ENCODE data around the gene MOGAT3.
A peak's percentile ranks its signal among the peaks of the same experiment; 100 is the strongest.

The MOGAT3 gene

DNA sequence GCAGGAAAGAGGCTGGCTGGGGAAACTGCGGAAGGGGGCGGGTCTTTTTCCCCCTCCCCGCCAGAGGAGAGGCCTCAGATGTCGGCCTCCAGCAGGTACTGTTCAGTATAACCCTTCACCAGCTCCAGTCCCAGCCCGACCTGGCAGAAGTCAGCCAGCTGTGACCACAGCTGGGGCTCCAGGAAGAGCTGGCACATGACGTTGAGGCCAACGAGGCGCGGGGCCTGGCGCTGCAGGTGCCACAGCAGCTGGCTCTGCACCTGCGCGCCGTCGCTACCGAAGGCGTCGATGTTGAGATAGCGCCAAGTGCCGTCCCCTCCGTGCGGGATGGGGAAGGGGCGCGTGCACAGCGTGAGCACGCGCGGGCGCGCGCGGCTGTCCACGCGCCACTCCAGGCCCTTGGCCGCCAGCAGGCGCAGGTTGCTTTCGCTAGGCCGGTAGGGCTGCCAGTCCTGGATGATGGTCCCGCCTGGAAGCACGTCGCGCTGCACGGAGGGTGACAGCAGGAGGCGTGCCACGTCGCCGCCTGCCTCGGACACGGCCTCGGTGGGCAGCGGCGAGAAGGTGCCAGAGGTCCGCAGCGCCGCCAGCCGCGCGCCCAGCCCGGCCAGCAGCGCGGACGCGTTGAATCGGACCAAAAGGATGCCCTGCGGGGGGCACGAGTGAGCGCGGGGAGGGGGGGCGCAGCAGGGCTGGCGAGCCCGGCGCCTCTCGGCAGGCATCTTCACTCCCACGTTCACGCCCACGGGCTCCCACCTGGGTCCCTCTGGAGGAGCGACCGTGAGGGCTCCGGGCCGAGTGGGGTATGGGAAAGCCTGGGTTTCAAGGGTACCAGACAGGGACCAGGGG, 28.6 kb downstream of the MOGAT3 start:
- no peak for DNase-seq (ENCODE audit: low read depth in 2 of 2)

DNA sequence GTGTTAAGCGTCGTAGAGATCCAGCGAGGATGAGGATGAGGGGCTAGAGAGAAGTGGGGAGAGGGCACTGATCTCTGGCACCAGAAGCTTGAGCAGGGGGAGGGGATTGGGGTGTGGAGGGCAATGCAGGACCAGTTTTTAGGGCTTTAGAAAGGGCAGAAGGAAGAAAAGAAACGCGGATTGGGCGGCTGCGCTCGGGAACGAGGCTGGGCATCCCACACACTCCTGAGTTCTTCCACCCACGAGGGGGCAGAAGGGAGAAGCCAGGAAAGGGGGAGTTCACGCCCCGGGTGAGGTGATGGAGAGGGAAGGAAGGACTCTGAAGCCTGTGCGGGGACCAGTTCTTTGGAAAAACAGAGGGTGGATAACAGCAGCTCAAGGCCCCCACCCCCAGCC, 29.4 kb downstream of the MOGAT3 start:
- no peak for DNase-seq (ENCODE audit: low read depth in 2 of 2)

DNA sequence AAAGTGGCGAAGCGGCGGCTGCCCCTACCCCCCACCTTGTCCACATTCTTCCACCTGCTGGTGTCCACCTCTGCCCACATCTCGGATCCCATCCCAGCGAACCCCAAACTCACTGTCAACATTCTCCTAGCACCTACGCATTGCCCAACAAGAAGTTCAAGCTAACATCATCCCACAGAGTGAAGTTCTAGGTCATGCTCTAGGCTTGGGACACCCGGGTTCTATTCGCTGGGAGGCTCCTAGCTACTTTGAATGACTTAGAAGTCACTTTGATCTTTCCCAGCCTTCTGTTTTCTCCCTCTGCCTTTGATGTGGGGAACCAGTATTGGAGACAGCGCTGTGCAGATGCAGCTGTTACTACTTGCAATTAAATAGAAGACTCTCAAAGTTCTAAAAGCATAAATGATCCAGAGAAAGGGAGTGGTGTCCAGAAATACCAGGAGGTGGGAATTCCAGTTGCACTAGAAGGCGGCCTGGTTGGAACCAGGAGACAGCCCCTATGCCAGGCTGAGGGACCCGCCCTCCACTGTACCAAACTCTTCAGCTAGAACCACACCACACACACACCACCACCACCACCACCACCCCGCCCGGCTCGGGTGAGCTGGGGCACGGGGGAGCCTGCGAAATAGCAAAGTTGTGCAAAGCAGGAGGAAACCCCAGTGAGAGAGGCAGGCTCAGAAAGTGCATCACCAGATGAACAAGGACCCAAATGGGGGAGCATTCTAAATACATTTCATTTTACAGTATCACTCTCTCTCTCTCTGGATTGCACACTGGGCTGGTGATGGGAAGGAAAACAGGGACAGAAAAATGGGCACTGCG, 30.0 kb downstream of the MOGAT3 start:
- no peak for DNase-seq (ENCODE audit: low read depth in 2 of 2)

DNA sequence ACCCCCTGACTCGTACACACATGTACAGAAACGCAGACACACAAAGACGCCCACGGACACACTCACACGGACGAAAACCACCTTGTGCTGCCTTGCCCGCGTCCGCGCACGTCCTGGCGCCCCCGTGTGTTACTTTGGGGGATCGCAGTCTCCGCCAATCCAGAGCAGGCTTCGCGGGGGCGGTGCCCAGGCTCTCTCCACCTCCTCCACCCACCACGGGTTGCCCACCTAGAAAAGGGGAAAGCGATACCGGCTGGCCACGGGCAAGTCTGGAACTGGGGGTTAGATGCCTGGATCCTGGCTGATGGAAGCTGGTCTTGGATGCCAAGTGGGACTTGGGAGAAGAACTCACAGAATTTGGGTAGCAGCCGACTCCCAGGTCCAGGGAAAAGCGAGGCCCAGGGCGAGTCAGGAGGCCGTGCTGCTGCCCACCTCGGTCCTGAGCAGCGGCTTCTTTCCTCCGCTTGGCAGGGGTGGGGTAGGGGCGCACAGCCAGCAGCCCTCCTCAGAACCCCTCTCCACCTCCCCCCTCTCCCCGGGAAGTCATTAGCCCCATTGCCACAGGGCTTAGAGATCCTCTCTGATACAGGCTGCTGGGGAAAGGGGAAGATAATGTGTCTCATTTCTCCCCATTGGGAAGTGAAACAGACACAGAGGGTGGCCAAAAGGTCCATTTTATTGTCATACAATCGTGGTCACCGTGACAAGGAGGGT, 30.8 kb downstream of the MOGAT3 start:
- DNase-seq (ENCODE audit: low read depth in 2 of 2), result no peak

DNA sequence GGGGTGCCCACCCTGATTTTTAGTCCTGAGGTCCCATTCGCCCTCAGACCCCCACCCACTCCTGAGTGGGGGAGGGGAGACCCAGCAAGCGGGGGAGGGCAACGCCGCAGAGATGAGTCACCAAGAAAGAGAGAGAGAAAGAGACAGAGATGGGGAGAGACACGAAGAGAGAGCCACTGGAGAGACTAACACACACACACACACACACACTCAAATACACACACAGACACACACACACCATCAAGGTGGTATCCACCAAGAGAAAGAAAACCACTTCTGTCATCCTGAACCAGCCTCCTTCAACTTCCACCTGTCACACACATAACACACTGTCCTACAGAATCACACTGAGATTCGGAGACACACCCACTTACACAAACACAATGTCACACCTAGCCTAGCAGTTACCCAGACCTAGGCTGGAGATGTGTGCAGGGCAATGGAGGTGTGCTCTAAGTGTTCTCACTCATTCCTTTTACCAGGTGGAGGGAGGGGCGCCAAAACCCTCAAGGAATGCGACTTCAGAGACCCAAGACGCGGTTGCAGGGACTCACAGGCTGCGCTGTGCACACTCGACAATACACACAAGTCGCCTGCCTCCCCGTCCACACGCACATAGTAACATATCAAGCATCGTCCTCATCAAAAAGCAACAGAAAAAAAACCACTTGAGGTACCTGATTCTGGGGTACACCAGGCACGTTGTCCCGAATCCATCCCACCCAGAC, 31.6 kb downstream of the MOGAT3 start:
- no peak for DNase-seq (ENCODE audit: low read depth in 2 of 2)

DNA sequence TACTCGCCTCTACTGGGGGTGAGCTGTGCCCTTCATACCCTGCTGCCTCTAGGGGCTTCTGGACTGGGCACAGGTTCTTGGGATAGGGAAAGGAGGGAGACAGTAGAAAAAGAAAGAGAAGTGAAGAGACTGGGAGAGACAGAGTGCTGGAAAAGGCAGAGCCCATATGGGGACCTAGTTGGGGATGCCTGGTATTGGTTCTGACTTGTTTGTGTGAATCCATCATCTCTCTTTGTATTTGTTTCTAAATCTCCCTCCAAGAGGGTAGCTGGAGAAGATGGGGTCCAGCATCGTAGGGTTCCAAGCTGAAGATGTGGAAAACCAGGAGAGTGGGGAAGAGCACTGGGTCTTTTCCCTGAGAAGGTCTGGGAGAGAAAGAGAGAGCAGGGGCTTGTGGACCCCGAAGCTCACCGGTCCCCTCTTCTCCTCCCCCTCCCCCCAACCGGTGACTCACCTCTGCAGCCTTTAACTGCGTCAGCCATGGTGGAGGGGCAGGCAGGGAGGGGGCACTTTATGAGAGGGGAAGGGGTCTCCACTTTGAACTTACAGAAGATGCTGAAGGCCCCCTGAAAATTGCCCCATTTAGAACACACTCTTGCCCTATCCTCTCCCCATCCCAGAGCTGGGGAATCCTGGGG, 32.3 kb downstream of the MOGAT3 start:
- DNase-seq (ENCODE audit: low read depth in 2 of 2), result no peak

DNA sequence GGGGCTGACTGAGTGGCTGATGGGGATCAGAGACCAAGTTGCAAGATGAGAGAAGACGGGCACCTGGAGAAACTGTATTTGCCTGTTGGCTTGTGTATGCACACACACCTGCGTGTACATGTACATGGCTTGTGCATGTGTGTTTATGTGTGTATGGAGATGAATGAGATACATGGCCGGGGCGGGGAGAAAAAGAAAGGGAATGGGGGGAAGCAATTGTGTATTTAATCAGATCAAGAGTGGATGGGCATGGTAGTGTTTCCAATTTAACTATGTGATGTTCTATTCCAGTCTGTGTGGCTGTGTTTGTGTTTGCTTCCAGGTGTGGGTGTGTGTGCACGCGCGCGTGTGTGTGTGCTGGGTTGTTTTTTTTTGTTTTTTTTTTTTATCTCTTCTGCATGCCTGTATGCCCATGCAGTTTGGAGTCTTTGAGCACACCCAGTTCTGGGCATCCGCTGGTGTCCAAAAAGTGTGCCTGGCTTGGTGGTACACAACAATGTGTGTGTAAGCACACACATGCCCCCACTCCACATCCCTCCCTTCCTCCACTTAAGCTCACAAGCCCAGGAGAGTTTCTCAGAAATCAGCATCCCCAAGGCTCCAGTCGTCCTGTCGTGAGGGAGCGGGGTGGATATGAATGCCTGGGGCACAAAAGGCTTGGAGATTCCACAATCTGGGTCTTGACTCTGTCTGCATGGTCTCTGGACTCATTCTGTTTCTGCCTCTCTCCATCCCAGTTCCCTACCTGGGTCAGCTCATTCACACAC, 33.0 kb downstream of the MOGAT3 start:
- no peak for DNase-seq (ENCODE audit: low read depth in 2 of 2)

DNA sequence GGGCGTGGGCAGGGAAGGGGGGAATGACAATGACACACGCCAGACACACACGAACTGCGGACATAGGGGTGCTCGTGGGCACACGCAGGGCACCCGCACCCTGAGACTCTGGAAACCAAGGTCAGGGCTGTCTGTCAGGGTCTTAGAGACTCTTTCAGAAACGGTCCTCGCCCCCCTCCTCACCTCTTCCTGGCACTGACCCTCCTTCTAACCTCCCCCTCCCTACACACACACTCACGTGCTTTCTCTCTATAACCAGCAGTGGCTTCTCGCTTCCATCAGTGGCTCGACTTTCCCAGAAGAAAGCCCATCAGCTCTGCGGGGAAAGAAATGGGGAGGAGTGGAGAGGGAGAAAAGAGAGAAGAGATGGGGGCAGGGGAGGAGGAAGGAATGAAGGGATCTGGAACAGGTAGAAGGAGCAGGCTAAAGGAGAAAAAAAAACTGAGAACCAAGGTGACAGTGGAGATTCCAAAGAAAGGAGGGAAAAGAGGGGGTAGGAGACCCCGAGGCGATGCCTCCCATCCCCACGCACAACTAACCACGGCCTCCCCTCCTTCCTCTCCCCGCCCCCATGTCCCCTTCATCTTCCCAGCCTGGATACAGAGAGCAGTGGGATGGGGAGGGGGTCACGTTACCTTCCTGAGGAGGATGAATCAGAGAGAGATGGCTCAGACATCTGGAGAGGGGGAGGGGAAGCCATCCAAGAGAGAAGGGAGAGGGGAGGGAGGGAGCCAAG, 33.8 kb downstream of the MOGAT3 start:
- peak; percentile 45 to 57 for DNase-seq (ENCODE audit: low read depth in 2 of 2)

DNA sequence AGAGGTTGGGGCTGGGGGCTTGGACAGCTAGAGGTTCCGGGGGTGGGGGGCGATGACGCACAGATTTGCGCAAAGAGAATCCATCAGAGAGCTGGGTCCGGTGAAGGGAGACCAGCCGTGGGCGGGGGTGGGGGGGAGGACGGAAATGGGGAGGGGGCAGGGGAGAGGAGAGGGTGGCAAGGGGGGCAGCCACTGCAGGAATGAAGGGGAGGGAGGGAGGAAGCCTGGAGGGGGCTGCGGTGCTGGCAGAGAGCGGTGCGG, 34.3 kb downstream of the MOGAT3 start:
- no peak for DNase-seq (ENCODE audit: low read depth in 2 of 2)

DNA sequence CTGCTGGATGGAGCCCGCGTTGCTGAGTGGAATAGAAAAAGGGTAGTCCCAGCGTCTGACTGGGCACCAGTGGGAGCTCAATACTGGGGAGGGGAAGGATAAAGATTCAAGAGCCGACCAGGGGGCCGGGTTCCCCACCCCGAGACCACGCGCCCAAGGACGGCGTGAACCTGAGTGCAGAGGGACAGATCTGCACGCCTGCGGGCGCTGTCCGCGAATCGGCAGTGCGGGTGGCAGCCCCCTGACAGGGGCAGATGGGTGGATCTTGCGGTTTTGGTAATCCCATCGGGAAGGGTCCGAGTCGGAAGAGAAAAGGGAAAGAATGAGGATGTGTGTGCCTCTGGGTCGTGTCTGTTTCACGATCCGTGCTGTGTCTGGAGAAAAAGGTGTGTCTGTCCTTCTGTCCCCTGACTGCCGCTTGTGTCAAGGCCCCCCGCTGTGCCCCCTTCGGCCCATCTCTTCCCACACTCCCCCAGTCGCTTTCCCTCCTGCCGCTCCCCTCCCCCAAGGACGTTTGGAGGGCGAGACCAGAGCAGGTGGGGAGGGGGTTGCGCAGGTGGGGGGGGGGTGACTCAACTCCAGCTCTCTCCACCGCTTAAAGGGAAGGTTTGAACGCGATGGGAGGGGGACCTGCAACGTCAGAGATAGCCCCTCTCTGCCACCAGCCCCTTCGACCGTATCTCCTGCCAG, 34.7 kb downstream of the MOGAT3 start:
- no peak for DNase-seq (ENCODE audit: low read depth in 2 of 2)

DNA sequence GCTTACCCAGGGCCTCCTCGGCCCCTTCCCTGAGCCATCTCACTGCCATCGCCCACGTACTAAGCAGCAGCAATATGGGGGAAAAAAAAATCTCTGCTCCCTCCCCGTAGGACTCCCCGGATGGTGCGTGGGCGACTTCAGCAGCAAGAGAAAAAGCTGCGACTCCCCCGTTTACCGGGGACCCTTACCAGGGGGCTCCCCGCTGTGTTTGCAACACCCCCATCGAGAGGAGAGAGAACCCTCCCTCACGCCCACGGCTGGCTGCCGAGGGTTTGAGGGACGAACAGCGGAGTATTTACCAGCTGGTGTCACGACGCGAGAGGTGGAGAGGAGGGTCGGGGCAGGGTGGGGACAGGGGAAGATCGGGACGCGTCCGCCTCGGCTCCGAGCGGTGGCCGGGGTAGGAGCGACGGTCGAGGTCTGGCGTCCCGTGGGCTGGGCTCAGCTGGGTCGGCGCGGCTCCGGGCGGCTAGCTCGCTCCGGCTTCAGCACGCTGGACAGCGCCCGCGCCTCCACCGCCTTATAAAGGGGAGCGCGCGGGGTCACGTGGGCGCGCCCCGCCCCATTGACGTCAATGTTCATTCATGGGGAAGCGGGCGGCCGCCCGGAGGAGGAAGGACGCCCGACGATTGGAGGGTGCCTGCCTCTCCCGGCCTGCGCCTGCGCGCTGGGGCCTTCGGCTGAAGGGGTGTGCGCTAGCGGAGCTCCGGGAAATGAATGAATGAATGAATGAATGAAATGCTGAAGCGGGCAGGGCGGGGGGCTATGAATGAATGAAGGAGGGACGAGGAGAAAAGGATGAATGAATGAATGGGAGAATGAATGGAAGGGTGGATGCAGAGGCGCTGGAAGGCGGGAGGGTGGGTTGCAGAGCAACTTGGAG, 35.5 kb downstream of the MOGAT3 start, which contains the start of gene VGF:
VGF (minus strand) TSS at position 495 of the 883 bp plus-strand sequence. CDS start 726 bp downstream, outside the sequence.
- DNase-seq (ENCODE audit: low read depth in 2 of 2), result peak; percentile 88 to 90

DNA sequence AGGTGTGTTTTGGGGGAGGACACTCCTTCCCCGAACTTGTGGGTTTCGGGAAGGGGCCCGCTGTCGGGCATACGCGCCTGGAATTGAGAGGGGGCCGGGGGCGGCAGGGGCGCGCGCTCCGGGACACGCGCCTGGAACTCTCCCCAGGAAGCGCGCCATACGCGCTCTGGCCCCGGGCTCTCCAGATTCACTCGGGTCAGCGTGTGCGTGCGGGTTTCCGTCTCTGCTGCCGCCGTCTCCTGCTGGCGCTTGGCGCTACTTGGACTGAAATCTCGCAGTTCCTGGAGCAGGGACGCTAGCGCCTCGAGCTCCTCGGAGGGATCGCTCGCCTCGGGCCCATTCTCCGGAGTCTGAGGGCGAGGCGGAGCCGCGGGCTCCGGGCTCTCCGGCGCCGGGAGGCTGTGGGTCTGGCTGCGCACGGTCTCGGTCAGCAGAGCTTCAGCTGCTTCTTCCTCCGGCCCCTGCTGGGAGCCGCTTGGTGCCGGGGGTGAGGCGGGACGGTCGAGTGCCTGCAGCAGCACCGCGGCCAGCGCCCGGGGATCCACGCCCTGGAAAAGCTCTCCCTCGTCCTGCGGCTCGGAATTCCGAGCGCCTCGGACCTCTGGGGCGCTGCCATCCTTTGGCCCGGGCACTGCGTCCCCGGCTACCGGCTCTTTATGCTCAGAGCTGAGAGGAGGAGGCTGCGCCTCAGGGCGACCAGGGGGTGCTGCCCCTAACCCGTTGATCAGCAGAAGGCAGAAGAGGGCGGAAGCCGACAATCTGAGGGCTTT, 36.6 kb downstream of the MOGAT3 start:
- DNase-seq (ENCODE audit: low read depth in 2 of 2), result no peak

DNA sequence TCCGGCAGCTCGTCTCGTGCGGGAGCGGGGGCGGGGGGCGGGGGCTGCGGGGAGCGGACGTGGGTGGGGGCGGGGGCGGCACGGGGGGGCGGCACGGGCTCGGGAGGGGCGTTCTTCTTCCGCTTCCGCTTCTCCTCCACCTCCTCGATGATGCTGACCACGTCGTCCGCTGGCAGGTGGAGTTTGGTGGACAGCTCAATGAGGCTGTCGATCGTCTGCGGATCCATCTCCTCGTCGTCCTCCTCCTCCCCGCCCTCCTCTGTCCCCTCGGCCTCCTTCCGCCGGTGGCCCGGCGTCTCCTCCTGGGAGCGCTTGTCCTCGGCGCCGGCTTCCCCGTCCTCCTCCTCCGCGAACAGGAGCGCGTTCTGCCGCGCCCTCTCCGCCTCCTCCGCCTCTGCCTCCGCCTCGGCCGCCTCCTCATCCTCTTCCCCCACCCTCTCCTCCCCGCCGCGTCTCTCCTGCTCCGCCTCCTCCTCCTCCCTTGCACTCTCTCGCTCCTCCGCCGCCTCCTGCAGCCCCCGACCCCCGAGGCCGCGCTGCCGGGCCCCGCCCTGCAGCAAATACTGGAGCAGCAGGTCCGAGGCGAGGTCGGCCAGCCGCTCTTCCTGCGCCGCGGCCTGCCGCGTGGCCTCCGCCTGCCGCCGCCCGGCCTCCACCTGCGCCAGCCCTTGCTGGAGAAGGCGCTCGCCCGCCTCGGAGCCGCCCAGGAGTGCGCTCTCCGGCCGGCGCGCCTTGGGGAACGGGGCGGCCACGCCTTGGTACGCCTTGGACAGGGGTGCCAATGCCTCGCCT, 37.4 kb downstream of the MOGAT3 start:
- no peak for DNase-seq (ENCODE audit: low read depth in 2 of 2)

DNA sequence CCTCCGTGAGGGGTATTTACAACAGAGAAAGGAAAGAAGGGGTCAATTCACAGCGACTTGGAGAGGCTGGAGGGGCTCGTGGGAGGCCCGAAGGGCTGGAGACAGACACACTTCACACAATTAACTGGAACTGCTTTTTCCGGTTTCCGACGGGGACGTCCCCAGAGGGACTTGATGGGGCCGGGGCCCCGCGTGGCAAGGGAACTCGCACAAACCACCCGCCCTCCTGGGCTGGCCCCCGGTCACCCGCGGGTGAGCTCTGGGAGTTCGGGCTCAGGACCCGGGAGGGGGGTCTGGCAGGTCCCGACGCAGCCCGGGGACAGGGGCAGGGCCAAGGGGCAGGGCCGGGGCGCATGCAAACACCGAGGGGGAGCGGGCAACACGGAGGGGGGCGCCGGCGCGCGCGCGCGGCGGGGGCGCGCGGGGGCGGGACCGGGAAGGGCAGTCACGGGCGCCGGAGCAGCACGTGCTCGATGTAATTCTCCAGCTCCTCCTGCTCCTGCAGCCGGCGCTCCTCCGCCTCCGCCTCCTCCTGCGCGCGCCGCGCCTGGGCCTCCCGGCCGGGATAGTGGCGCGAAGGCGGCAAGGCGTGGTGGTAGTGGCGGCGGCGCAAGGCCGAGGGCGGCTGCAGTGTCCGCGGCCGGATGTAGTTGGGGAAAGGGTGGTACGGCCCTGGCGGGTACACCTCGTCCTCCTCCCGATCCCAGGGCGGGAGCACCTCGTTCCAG, 38.1 kb downstream of the MOGAT3 start:
- no peak for DNase-seq (ENCODE audit: low read depth in 2 of 2)

DNA sequence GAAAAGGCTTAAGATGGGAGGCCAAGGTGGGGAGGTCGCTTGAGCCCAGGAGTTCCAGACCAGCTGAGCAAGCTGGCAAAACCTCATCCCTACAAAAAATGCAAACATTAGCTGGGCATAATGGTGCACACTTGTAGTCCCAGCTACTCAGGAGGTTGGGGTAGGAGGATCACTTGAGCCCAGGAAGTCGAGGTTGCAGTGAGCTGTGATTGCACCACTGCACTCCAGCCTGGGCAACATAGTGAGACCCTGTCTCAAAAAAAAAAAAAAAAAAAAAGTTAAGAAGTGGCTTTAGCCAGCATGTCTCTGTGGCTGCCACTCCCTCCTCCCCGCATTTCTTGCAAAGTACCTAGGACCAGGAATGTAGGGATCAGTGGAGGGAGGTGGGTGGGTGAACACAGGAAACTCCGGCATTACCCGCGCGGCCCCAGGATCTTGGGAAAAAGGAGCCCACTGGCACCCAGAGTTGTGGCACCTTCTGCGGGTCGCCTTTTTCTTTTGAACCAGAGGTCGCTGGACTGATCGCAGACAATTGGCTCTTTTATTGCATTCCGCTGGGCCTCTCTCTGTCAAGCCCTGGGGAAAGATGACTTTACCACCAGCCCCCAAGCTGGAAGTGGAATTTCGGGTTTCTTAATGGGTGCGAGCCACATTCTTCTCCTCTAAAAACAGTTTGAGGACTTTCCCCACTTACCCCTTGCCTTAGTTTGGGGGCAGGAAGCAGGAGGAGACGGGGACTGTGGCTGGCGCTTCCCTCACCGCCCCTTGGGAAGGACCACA, 39.0 kb downstream of the MOGAT3 start:
- no peak for DNase-seq (ENCODE audit: low read depth in 2 of 2)

All from fibroblast of skin of left quadriceps (primary cell).